Measurements from ENCODE around the gene FBRS. TPM values are rescaled to one million over a fixed set of nuclear protein-coding genes. Genes with fewer than 3 reads are reported as not detected.

FBRS gene
- total and polyA plus RNA-seq, 10 of the 15 experiments (the other 5 are each of a cell fraction or from before 2014, with no cell fraction given), result 0.45 to 87.6 (median 14.6) TPM

DNA sequence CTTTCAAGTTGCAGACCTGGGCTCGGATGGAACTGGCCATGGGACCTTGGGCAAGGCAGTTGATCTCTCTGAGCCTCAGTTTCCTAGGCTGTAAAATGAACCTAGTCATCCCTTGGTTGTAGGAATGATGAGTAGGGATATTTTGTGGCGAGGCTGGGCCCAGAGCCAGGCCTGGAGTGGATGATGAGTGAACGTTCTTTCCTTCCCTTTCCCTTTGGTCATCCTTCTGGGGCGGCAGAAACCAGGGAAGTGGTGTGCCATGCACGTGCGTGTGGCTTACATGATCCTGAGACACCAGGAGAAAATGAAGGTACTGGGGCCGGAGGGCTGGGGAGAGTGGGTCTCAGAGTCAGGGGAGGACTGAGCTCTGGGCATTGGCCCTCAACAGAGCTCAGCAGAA lies 8.4 kb downstream of the FBRS start (continued):
- TF ChIP-seq, protein P1, sequence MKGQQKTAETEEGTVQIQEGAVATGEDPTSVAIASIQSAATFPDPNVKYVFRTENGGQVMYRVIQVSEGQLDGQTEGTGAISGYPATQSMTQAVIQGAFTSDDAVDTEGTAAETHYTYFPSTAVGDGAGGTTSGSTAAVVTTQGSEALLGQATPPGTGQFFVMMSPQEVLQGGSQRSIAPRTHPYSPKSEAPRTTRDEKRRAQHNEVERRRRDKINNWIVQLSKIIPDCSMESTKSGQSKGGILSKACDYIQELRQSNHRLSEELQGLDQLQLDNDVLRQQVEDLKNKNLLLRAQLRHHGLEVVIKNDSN (IDR thresholded peaks at IDR 0.05; ENCODE audit: borderline replicate concordance, extremely low read length, insufficient read depth, low read depth, low read length), result no peak
- TF ChIP-seq YBX1 (IDR thresholded peaks at IDR 0.05), result no peak
- TF ChIP-seq, protein P2, sequence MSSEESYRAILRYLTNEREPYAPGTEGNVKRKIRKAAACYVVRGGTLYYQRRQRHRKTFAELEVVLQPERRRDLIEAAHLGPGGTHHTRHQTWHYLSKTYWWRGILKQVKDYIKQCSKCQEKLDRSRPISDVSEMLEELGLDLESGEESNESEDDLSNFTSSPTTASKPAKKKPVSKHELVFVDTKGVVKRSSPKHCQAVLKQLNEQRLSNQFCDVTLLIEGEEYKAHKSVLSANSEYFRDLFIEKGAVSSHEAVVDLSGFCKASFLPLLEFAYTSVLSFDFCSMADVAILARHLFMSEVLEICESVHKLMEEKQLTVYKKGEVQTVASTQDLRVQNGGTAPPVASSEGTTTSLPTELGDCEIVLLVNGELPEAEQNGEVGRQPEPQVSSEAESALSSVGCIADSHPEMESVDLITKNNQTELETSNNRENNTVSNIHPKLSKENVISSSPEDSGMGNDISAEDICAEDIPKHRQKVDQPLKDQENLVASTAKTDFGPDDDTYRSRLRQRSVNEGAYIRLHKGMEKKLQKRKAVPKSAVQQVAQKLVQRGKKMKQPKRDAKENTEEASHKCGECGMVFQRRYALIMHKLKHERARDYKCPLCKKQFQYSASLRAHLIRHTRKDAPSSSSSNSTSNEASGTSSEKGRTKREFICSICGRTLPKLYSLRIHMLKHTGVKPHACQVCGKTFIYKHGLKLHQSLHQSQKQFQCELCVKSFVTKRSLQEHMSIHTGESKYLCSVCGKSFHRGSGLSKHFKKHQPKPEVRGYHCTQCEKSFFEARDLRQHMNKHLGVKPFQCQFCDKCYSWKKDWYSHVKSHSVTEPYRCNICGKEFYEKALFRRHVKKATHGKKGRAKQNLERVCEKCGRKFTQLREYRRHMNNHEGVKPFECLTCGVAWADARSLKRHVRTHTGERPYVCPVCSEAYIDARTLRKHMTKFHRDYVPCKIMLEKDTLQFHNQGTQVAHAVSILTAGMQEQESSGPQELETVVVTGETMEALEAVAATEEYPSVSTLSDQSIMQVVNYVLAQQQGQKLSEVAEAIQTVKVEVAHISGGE (CRISPR knock-in tag; IDR thresholded peaks at IDR 0.05), result no peak

DNA sequence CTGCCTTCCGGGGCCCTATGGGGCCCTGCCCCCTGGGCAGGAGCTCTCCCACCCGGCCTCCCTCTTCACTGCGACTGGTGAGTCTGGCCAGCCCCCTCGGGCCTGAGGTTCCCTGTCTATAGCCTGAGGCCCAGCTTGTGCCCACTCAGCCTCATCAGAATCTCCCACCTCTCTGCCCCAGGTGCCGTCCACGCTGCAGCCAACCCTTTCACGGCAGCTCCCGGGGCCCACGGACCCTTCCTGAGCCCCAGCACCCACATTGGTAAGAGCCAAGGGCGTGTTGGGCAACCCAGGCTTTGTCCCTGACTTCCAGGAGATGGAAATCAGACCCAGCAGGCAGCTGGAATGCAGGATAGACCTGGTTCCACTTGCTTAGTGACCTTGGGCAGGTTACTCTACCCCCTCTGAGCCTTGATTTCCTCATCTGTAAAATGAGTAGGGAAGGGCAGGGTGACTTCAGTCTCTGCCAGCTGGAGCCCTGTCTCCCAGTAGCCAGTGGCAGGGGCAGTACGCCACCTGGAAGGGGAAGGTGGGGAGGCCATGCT lies 9.2 kb downstream of the FBRS start:
- Histone ChIP-seq H3K9ac (ENCODE audit: control insufficient read depth, insufficient read depth, low read length) (no peak overlapping the region), H3K27ac (ENCODE audit: control insufficient read depth, insufficient read depth) (no peak overlapping the region), H4K20me1 (ENCODE audit: control insufficient read depth, insufficient read depth) (no peaks in the 10 kb centered on the region), H3K9me3 (replicated peaks; ENCODE audit: control insufficient read depth, insufficient read depth, low read length) (no peaks in the 10 kb centered on the region), H3K4me3 (no peak overlapping the region), H3K27me3 (replicated peaks in 1 of 2; ENCODE audit: control insufficient read depth in 2 of 2, insufficient read depth in 2 of 2, low read length in 1 of 2) (no peaks in the 10 kb centered on the region), H3K79me2 (ENCODE audit: control insufficient read depth, insufficient read depth, low read length) (peaks cover 16% of the 10 kb centered on the region), H2AFZ (ENCODE audit: control insufficient read depth, low read depth, low read length) (no peak overlapping the region), H3K36me3 (ENCODE audit: control insufficient read depth in 2 of 2, insufficient read depth in 2 of 2, low read length in 1 of 2) (peaks cover 26 to 34% of the 10 kb centered on the region in 2 experiments), H3K4me1 (ENCODE audit: control insufficient read depth, insufficient read depth, low read length) (peaks cover 3% of the 10 kb centered on the region; the same call in 1 of the 2 replicates), H3K4me2 (ENCODE audit: control insufficient read depth, insufficient read depth) (no peak overlapping the region)
- WGBS (ENCODE audit: insufficient coverage, insufficient replicate concordance, low lambda C conversion rate, missing lambda C conversion rate), result 92% methylated on average over 11 of the region's 11 CpGs
- intact Hi-C loops (cut with micrococcal nuclease; ENCODE audit: unreplicated experiment) (no loop called here), in situ Hi-C loops (cut with MboI) (loop anchor here (25.0 kb wide), 1 partner anchor 1220 kb away; no protein-coding TSS in a partner anchor)
- ChIA-PET RAD21 (ENCODE audit: unreplicated experiment) (no interaction called here), POLR2A (interaction anchor here (1.3 kb wide), 1 partner anchor 9 kb away, joined by 3 read pairs; the partner anchor contains the start of gene FBRS), CTCF (interaction anchor here (1.2 kb wide), 1 partner anchor 26 kb away, joined by 3 read pairs; no protein-coding TSS in a partner anchor), SMC1A (ENCODE audit: uncharacterized antibody, unreplicated experiment) (no interaction called here)
- BruUV-seq (replicated peaks), result no TSS peak
- ATAC-seq (no peak), FAIRE-seq (no peak), DNase-seq (ENCODE audit: low read depth, low spot score) (no peak)
- TF ChIP-seq, protein P3, sequence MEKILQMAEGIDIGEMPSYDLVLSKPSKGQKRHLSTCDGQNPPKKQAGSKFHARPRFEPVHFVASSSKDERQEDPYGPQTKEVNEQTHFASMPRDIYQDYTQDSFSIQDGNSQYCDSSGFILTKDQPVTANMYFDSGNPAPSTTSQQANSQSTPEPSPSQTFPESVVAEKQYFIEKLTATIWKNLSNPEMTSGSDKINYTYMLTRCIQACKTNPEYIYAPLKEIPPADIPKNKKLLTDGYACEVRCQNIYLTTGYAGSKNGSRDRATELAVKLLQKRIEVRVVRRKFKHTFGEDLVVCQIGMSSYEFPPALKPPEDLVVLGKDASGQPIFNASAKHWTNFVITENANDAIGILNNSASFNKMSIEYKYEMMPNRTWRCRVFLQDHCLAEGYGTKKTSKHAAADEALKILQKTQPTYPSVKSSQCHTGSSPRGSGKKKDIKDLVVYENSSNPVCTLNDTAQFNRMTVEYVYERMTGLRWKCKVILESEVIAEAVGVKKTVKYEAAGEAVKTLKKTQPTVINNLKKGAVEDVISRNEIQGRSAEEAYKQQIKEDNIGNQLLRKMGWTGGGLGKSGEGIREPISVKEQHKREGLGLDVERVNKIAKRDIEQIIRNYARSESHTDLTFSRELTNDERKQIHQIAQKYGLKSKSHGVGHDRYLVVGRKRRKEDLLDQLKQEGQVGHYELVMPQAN (conservative IDR thresholded peaks at IDR 0.05), result no peak
- TF ChIP-seq BCL11A (IDR thresholded peaks at IDR 0.05; ENCODE audit: low read depth, low read length), result no peak
- TF ChIP-seq PAX5 (IDR thresholded peaks at IDR 0.05; ENCODE audit: borderline replicate concordance, low read depth, low read length), result no peak
- TF ChIP-seq KDM1A (IDR thresholded peaks at IDR 0.05; ENCODE audit: borderline replicate concordance), result no peak
- no peak for TF ChIP-seq ATF7 (IDR thresholded peaks at IDR 0.05; ENCODE audit: low read depth)
- TF ChIP-seq, protein P2 (CRISPR knock-in tag; IDR thresholded peaks at IDR 0.05), result no peak
- TF ChIP-seq SREBF2 (IDR thresholded peaks at IDR 0.05; ENCODE audit: low read length), result no peak
- TF ChIP-seq ZNF384 (IDR thresholded peaks at IDR 0.05; ENCODE audit: borderline replicate concordance, low read depth, low read length), result no peak
- TF ChIP-seq SPI1 (IDR thresholded peaks at IDR 0.05; ENCODE audit: borderline replicate concordance, insufficient read depth, low read depth, low read length), result no peak
- no peak for TF ChIP-seq KAT2A (conservative IDR thresholded peaks at IDR 0.05; ENCODE audit: control insufficient read depth, low read depth, low read length)
